ENCODE results near the gene THAP12.

The THAP12 gene

DNA sequence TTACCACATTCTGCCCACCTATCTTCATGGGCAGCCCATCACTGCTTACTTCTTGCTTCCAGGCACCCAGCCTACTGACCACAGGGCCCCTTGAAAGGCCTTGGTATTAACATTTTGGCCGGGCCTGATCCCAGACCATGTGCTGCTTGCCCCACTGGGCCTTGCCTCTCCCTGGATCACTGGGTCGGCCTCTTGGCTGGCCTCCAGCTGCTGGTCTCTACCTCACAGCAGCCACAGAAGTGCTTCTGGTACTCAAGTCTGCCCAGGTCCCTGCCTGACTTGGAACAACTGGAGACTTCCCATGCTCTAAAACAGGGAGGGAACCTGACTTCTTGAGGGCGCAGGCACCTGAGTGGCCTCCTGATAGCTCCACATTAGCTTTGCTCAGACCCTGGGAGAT is 63.6 kb downstream of the THAP12 start:
- H3K27ac ChIP-seq (ENCODE audit: low read depth, low read length): no peak overlapping the region
- H3K4me1 ChIP-seq (ENCODE audit: control insufficient read depth, insufficient read depth, low read length): peaks cover 13% of the 10 kb centered on the region
- no peaks in the 10 kb centered on the region for H3K36me3 ChIP-seq (ENCODE audit: control insufficient read depth, insufficient read depth, low read length)
- H3K4me3 ChIP-seq (ENCODE audit: low read depth, low read length): no peak overlapping the region
- H3K9me3 ChIP-seq (ENCODE audit: control insufficient read depth, insufficient read depth, low read depth, low read length): no peaks in the 10 kb centered on the region
- no peak overlapping the region for H3K9ac ChIP-seq (ENCODE audit: low read length)
- peaks cover 40% of the 10 kb centered on the region for H3K27me3 ChIP-seq (ENCODE audit: control insufficient read depth, insufficient read depth, low read length)

DNA sequence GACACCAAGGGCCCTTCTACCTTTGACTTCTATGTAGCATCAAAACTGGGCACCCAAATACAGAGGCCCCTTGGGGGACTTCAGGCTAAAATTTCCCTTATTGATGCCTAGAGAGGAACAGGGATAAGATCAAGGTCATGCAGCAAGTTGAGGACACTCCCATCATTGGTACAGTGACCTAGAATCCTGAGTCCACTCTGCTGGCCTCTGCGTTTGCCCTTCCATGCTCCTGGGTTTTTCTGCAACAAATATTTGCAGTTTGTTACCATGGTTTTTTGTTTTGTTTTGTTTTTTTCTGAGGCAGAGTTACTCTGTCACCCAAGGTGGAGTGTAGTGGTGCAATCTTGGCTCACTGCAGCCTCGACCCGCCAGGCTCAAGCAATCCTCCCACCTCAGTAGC is 64.2 kb downstream of the THAP12 start:
- Histone ChIP-seq H3K27ac (ENCODE audit: low read depth, low read length) (no peak overlapping the region), H3K9ac (ENCODE audit: low read length) (no peak overlapping the region), H3K4me1 (ENCODE audit: control insufficient read depth, insufficient read depth, low read length) (peaks cover 11% of the 10 kb centered on the region), H3K36me3 (ENCODE audit: control insufficient read depth, insufficient read depth, low read length) (no peaks in the 10 kb centered on the region), H3K4me3 (ENCODE audit: low read depth, low read length) (no peak overlapping the region), H3K27me3 (ENCODE audit: control insufficient read depth, insufficient read depth, low read length) (peaks cover 35% of the 10 kb centered on the region), H3K9me3 (ENCODE audit: control insufficient read depth, insufficient read depth, low read depth, low read length) (no peaks in the 10 kb centered on the region)

DNA sequence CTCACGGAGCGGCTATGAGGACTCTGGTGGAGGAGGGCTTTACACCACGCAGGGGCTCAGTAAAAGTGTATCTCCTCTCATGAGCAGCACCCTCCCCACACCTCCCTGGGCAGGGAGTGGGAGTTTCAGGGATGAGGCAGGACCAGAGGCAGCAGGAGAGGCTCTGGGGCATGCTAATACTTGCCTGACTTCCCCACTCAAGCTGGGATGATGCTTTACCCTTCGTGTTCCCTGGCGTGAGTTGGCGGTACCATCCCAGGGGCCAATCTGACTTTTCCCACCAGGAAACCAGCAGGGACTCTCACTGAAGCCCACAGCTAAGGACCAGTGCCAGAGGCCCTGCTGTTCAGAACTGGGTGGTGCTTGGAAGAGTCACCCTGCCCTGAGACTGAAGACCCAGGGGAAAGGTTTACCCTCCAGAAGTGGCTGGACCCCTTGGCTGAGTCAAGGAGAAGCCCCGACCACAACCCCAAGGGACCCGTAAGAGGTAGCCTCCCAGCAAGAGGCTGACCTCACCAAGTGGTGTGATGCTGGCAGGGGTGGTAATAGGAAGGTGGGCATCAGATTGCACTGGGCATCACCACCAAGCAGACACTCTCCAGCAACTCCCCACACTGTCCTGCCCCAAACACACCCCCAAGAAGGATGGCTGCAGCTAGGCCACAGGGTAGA is 65.6 kb downstream of the THAP12 start:
- H3K27ac ChIP-seq (ENCODE audit: low read depth, low read length): no peak overlapping the region
- H3K4me3 ChIP-seq (ENCODE audit: low read depth, low read length): no peak overlapping the region
- peaks cover 9% of the 10 kb centered on the region; the same call in 1 of the 2 replicates for H3K4me1 ChIP-seq (ENCODE audit: control insufficient read depth, insufficient read depth, low read length)
- H3K36me3 ChIP-seq (ENCODE audit: control insufficient read depth, insufficient read depth, low read length): no peaks in the 10 kb centered on the region
- H3K9me3 ChIP-seq (ENCODE audit: control insufficient read depth, insufficient read depth, low read depth, low read length): no peaks in the 10 kb centered on the region
- H3K9ac ChIP-seq (ENCODE audit: low read length): no peak overlapping the region
- peaks cover 26% of the 10 kb centered on the region for H3K27me3 ChIP-seq (ENCODE audit: control insufficient read depth, insufficient read depth, low read length)

- Histone ChIP-seq H3K9ac (ENCODE audit: low read length) (no peak overlapping the region), H3K27ac (ENCODE audit: low read depth, low read length) (no peak overlapping the region), H3K36me3 (ENCODE audit: control insufficient read depth, insufficient read depth, low read length) (no peaks in the 10 kb centered on the region), H3K4me3 (ENCODE audit: low read depth, low read length) (no peak overlapping the region), H3K9me3 (ENCODE audit: control insufficient read depth, insufficient read depth, low read depth, low read length) (no peaks in the 10 kb centered on the region), H3K4me1 (ENCODE audit: control insufficient read depth, insufficient read depth, low read length) (peaks cover 9% of the 10 kb centered on the region; the same call in 1 of the 2 replicates), H3K27me3 (ENCODE audit: control insufficient read depth, insufficient read depth, low read length) (peaks cover 21% of the 10 kb centered on the region)
Measured at GRCh38 chr11:76314741-76315090, 66.2 kb downstream of the THAP12 start.

DNA sequence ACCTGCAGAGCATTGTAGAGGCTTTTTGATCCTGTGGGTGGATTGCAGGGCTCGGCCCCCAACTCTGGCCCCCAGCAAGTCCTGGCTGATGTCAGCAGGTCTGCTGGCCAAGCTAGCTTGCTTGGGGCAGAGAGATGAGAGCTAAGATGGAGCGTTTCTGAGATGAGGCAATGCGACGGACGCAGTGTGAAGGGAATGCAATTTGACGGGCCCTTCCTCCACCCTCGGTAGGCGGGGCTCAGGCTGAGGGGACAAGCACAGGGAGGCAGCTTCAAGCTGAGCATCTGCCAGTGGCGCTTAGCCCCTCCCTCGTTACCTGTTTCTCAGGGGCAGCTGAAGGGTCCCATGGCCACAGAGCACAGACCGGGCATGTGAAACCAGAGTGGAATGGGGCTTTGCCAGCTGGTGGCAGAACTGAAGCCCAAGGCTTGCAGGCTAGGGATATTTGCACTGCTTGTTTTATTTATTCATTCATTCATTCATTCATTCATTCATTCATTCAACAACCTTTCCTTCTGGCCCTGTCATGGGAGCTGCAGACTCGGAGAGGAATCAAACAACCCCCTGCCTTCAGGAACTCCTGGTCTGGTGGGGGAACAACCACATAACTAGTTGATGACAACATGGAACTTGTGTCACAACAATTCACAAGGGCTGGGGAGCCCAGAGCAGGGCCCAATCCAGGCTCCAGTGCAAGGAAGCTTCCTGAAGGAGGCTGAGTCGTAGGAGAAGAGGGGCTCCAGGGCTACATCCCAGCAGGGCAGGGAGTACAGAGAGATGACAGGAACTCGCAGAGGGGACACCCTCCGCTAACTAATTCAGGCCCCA is 66.8 kb downstream of the THAP12 start:
- Histone ChIP-seq H3K27me3 (ENCODE audit: control insufficient read depth, insufficient read depth, low read length) (peaks cover 22% of the 10 kb centered on the region), H3K9me3 (ENCODE audit: control insufficient read depth, insufficient read depth, low read depth, low read length) (no peaks in the 10 kb centered on the region), H3K9ac (ENCODE audit: low read length) (no peak overlapping the region)

DNA sequence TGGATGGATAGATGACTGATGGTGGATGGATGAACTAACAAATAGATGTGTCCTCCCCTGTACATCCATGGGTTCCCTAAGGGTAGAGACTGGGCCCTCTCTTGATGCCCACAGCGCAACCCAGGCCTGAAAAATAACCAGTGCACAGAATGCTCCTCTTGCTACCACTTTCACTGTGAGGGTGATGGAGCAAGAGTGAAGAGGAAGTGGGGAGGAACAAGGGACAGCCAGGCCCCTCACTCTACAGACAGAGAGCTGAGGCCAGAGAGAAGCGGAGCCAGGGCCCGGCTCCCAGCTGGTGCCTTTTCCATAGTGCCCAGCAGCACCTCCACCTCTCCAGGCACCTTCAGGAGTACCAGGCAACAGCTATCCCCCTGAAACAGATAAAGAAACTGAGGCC is 67.7 kb downstream of the THAP12 start:
- H3K36me3 ChIP-seq (ENCODE audit: control insufficient read depth, insufficient read depth, low read length): no peaks in the 10 kb centered on the region
- H3K27ac ChIP-seq (ENCODE audit: low read depth, low read length): no peak overlapping the region
- H3K4me3 ChIP-seq (ENCODE audit: low read depth, low read length): no peak overlapping the region
- H3K9ac ChIP-seq (ENCODE audit: low read length): no peak overlapping the region
- peaks cover 13% of the 10 kb centered on the region for H3K4me1 ChIP-seq (ENCODE audit: control insufficient read depth, insufficient read depth, low read length)
- H3K9me3 ChIP-seq (ENCODE audit: control insufficient read depth, insufficient read depth, low read depth, low read length): no peaks in the 10 kb centered on the region
- H3K27me3 ChIP-seq (ENCODE audit: control insufficient read depth, insufficient read depth, low read length): peaks cover 22% of the 10 kb centered on the region

More for the DNA sequence above, 66.8 kb downstream of the THAP12 start:
- no peak overlapping the region for H3K27ac ChIP-seq (ENCODE audit: low read depth, low read length)
- H3K4me1 ChIP-seq (ENCODE audit: control insufficient read depth, insufficient read depth, low read length): peaks cover 9% of the 10 kb centered on the region; the same call in 1 of the 2 replicates
- no peaks in the 10 kb centered on the region for H3K36me3 ChIP-seq (ENCODE audit: control insufficient read depth, insufficient read depth, low read length)
- H3K4me3 ChIP-seq (ENCODE audit: low read depth, low read length): no peak overlapping the region

DNA sequence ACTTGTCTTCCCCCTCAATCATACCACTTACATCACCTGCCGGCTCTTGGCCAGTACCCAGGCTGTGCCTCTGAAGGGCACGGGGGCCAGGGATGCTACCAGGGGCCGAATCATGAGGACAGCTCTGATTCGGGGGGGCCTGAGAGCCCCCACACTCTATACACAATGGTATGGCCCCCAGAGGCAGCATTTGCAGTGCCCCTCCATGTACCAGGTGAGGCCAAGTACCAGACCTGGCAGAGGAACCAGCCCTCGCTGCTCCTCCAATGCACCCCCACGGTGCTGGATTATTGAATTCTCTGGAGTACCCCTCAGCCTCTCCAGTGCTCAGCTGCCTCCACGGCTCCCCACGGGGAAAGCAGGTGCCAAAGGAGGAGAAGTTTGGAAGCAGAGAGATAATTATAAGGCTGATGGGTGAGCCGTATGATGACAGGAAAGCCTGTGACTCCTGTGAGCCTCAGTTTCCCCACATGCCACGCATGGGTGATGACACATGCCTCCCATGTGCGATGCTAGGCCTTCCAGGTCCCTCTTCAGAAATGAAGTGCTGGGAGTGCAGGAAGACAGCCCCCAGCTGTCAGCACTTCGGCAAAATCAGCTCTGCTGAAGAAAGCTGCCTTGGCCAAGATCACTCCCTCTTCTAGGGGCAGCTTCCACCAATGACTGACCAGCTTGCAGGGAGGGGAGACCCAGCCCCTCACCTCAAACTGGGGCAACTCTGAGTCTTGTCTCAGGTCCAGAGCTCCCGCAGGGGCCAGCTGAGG is 69.9 kb downstream of the THAP12 start:
- H3K9ac ChIP-seq (ENCODE audit: low read length): no peak overlapping the region
- no peaks in the 10 kb centered on the region for H3K36me3 ChIP-seq (ENCODE audit: control insufficient read depth, insufficient read depth, low read length)
- no peak overlapping the region for H3K4me3 ChIP-seq (ENCODE audit: low read depth, low read length)
- H3K4me1 ChIP-seq (ENCODE audit: control insufficient read depth, insufficient read depth, low read length): peaks cover 16% of the 10 kb centered on the region
- H3K9me3 ChIP-seq (ENCODE audit: control insufficient read depth, insufficient read depth, low read depth, low read length): no peaks in the 10 kb centered on the region
- peaks cover 12% of the 10 kb centered on the region for H3K27me3 ChIP-seq (ENCODE audit: control insufficient read depth, insufficient read depth, low read length)
- no peak overlapping the region for H3K27ac ChIP-seq (ENCODE audit: low read depth, low read length)

GRCh38 chr11:76307978-76308747 is 72.8 kb downstream of the THAP12 start:
- H3K27ac ChIP-seq (ENCODE audit: low read depth, low read length): no peak overlapping the region
- H3K27me3 ChIP-seq (ENCODE audit: control insufficient read depth, insufficient read depth, low read length): peaks cover 15% of the 10 kb centered on the region; the same call in 1 of the 2 replicates
- H3K9ac ChIP-seq (ENCODE audit: low read length): no peak overlapping the region
- no peaks in the 10 kb centered on the region for H3K36me3 ChIP-seq (ENCODE audit: control insufficient read depth, insufficient read depth, low read length)
- peaks cover 7% of the 10 kb centered on the region for H3K4me1 ChIP-seq (ENCODE audit: control insufficient read depth, insufficient read depth, low read length)
- H3K9me3 ChIP-seq (ENCODE audit: control insufficient read depth, insufficient read depth, low read depth, low read length): no peaks in the 10 kb centered on the region
- no peak overlapping the region for H3K4me3 ChIP-seq (ENCODE audit: low read depth, low read length)

DNA sequence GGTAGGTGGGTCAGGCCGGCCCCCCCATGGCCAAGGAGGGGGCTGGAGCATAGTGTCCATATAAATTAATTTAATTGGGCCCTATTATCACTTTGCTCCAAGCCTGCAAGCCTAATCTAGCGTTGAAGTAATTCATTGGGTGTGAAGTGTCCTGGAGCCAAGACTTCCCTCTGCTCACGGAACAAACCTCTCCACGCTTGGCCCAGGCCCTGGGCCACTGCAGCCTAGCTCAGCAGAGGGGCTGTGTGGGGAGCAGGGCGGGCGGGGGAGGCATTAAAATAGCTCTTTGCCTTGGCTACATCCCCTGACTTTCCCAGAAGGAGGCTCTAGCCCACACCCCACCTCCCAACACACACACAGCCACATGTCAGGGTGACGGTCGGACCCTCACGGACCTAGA is 73.5 kb downstream of the THAP12 start:
- Histone ChIP-seq H3K27me3 (ENCODE audit: control insufficient read depth, insufficient read depth, low read length) (peaks cover 12% of the 10 kb centered on the region; the same call in 1 of the 2 replicates), H3K4me3 (ENCODE audit: low read depth, low read length) (no peak overlapping the region), H3K36me3 (ENCODE audit: control insufficient read depth, insufficient read depth, low read length) (no peaks in the 10 kb centered on the region), H3K9me3 (ENCODE audit: control insufficient read depth, insufficient read depth, low read depth, low read length) (no peaks in the 10 kb centered on the region), H3K9ac (ENCODE audit: low read length) (no peak overlapping the region), H3K27ac (ENCODE audit: low read depth, low read length) (no peak overlapping the region), H3K4me1 (ENCODE audit: control insufficient read depth, insufficient read depth, low read length) (peaks cover 7% of the 10 kb centered on the region)

- no peak overlapping the region for H3K4me3 ChIP-seq (ENCODE audit: low read depth, low read length)
- H3K9me3 ChIP-seq (ENCODE audit: control insufficient read depth, insufficient read depth, low read depth, low read length): no peaks in the 10 kb centered on the region
- no peak overlapping the region for H3K27ac ChIP-seq (ENCODE audit: low read depth, low read length)
- 0 out of 2 replicates have a peak, but pooled peaks cover 3% of the 10 kb centered on the region for H3K27me3 ChIP-seq (ENCODE audit: control insufficient read depth, insufficient read depth, low read length)
- peaks cover 5% of the 10 kb centered on the region; the same call in 1 of the 2 replicates for H3K4me1 ChIP-seq (ENCODE audit: control insufficient read depth, insufficient read depth, low read length)
- no peak overlapping the region for H3K9ac ChIP-seq (ENCODE audit: low read length)
- no peaks in the 10 kb centered on the region for H3K36me3 ChIP-seq (ENCODE audit: control insufficient read depth, insufficient read depth, low read length)
Measured at GRCh38 chr11:76303399-76303798, 77.5 kb downstream of the THAP12 start.
